ENCODE results near the gene PSMB10.

The PSMB10 gene

DNA sequence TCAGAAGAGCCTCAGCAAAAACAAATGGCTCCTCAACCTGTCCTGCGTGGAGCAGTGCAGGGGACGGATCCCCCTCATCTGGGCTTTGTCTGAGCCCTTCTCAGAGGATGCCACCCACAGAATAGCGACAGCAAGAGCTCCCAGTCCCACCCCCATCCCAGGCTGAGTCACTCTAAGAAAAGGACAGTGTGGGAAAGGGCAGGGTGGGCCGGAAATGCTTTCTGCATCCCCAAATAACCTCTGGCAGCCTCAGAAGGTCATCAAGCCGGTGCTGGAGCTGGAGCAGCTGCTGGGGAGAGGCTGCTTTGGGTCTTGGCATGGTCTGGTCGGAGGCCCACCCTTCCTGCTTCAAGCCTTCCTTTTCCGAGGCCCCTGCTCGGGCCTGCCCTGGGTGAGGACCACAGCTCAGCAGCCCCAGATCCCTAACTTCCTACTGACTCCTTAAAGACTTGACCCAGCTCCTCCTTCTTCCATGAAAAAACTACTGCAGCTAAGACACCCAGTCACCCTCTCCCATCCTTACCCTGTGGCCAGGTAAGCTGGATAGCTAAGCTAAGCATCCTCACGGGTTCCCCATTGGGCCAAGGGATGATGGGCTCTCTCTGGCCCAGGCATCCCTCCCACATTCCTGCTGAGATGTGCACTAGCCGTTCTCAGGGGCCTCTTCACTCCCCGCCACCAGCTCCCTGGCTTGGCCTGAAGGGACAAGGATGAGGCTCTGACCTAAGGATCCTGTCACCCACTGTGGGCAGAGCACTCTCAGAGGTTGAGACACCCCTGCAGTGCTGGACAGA, 23.1 kb upstream of the PSMB10 start:
- TF ChIP-seq, protein P1, sequence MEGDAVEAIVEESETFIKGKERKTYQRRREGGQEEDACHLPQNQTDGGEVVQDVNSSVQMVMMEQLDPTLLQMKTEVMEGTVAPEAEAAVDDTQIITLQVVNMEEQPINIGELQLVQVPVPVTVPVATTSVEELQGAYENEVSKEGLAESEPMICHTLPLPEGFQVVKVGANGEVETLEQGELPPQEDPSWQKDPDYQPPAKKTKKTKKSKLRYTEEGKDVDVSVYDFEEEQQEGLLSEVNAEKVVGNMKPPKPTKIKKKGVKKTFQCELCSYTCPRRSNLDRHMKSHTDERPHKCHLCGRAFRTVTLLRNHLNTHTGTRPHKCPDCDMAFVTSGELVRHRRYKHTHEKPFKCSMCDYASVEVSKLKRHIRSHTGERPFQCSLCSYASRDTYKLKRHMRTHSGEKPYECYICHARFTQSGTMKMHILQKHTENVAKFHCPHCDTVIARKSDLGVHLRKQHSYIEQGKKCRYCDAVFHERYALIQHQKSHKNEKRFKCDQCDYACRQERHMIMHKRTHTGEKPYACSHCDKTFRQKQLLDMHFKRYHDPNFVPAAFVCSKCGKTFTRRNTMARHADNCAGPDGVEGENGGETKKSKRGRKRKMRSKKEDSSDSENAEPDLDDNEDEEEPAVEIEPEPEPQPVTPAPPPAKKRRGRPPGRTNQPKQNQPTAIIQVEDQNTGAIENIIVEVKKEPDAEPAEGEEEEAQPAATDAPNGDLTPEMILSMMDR (IDR thresholded peaks at IDR 0.05) = no peak

DNA sequence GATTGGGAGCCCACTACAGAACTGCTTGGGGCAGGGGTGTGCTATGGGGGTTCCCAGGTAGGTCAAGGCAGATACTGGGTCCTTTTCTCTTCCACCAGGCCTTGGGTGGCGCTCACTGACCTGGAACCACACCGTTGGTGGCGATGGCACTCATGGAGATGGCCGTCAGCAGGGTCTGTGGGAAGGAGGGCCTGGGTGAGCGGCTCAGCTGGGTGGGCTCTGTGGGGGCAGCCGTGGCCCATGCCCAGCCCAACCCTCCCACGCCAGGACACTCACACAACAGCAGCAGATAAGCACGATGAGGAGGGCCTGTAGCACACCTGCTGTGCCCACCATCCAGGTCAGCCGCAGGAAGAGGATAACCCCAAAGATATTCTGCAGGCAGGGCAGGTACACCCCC, 21.0 kb upstream of the PSMB10 start:
- TF ChIP-seq, protein P1 (IDR thresholded peaks at IDR 0.05) = no peak

GRCh38 chr16:67954421-67955196, 18.0 kb upstream of the PSMB10 start:
- TF ChIP-seq, protein P1 (IDR thresholded peaks at IDR 0.05) = no peak

DNA sequence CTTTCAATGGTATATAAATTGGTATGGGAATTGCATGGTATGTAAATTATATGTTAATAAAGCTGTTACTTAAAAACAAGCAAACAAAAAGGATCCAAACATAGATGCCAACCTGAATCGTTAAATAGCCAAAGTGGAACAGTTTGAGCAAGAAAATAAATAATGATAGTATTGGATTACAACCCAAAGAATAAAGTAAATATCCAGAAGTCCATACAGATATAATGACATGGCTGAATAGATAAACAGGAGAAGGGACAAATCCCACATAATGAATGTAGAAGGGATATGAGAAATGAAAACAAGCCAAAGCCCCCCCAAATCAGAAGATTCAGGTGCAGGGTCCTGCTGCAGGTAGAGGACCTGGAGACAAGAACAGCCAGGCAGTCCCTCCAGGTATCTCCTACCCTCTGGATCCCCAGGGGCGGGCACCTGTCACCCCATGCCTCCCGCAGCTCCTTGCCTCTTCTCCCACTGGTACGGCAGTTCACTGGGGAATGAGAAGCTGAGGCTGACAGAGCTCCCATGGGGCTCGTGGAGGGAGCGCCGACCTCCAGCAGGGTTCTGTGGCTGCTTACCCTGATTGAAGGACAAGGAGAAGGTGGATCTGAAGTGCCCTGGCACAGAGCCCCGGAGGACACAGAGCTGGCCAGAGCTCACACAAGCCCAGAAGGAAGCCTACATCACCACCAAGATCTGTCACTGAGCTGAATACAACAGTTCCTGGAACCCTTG, 17.2 kb upstream of the PSMB10 start:
- TF ChIP-seq, protein P1 (IDR thresholded peaks at IDR 0.05) = no peak

- TF ChIP-seq, protein P1 (IDR thresholded peaks at IDR 0.05) = no peak
Observed at GRCh38 chr16:67951485-67951884, 14.8 kb upstream of the PSMB10 start.

DNA sequence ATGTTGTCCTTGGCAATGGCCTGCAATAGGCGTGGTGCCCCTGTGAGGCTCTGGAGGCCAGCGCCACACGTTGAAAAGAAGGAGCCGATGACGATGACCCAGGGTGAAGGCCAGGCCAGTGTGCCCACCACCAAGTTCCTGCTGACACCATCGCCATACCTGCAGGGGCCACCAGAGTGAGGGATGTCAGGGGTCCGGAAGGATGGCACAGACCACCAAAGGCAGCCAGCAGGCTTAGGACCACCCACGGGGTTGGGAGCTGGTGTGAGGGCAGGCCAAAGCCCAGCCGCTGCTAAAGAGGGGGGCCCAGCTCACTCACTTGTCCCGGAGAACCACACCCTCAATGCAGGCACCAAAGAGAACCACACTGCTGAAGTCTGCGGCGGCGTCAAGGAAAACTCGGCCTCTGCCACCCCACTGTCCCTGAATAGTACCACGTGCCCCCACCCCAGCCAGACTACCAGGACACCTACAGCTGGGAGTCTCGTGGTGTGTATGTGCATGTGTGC, 13.7 kb upstream of the PSMB10 start:
- TF ChIP-seq, protein P1 (IDR thresholded peaks at IDR 0.05) = no peak

DNA sequence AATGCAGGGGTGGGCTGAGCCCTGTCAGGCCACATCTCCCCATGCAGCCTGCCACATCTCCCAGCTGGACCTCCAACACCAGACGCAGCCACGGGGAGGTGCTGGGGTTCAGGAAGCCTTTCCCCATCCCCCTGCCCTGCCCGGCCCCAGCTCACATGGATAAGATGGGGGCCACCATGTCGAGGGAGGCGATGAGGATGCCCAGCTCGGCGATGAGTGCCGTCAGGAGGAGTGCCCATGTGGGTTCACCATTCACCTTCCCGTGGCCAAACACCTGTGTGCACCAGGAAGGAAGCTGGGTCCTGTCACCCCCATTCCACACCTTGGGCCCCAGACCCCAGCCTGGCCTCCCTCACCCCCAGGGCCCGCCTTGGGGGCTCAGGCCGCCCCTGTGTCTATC, 13.0 kb upstream of the PSMB10 start:
- TF ChIP-seq, protein P1 (IDR thresholded peaks at IDR 0.05) = no peak

Data from LNCAP (cell line).